SU-DHL-6 (cell line): ENCODE measurements around the gene RTF1.

Experiments
- H2AFZ ChIP-seq: fragments of 200-600 bp; sonication (generic); 2 replicates; pipeline ENCODE4 v1.6.1; 2014; ENCODE audit warnings: low read depth, mild to moderate bottlenecking, moderate library complexity, mixed read lengths, antibody characterized with exemption, low read length; ENCODE audit not compliant: severe bottlenecking
- H3F3A ChIP-seq: fragments of 200-600 bp; shearing (Covaris generic); 2 replicates; pipeline ENCODE4 v1.6.0; 2016; ENCODE audit warnings: antibody characterized with exemption, mild to moderate bottlenecking; ENCODE audit not compliant: insufficient read depth
- H3K27ac ChIP-seq: fragments of 200-600 bp; sonication (generic); 2 replicates; pipeline ENCODE4 v1.5.1; 2016; ENCODE audit warnings: low read depth, mild to moderate bottlenecking, low read length, moderate library complexity, mixed read lengths
- H3K27me3 ChIP-seq: fragments of 200-600 bp; sonication (generic), shearing (Covaris generic); 2 replicates; pipeline ENCODE4 v1.6.0; 2014; ENCODE audit warnings: mild to moderate bottlenecking, low read length
- H3K36me3 ChIP-seq: fragments of 200-600 bp; sonication (generic); 2 replicates; pipeline ENCODE4 v1.6.1; 2014; ENCODE audit warnings: mild to moderate bottlenecking, low read length, mixed read lengths
- H3K4me2 ChIP-seq: fragments of 300-600, 200-600 bp; shearing (Covaris generic), sonication (generic); 2 replicates; pipeline ENCODE4 v1.6.0; 2014; ENCODE audit warnings: low read length, low read depth, mild to moderate bottlenecking; ENCODE audit not compliant: poor library complexity, severe bottlenecking
- H3K4me3 ChIP-seq: fragments of 200-600 bp; sonication (generic); 2 replicates; pipeline ENCODE4 v1.5.1; 2014; ENCODE audit warnings: antibody characterized with exemption, low read length, mild to moderate bottlenecking, mixed read lengths; ENCODE audit not compliant: insufficient read depth, poor library complexity, severe bottlenecking
- H3K79me2 ChIP-seq: fragments of 200-600 bp; sonication (generic); 2 replicates; pipeline ENCODE4 v1.6.1; 2014; ENCODE audit warnings: mild to moderate bottlenecking, low read length, moderate library complexity; ENCODE audit not compliant: insufficient read depth
- H3K9ac ChIP-seq: fragments of 200-600 bp; sonication (generic); 2 replicates; pipeline ENCODE4 v1.7.0; 2014; ENCODE audit warnings: mild to moderate bottlenecking, low read length
- H3K9me2 ChIP-seq: fragments of 200-600 bp; sonication (generic); replicated peaks from 2 replicates; pipeline ENCODE4 v1.6.1; 2014; ENCODE audit warnings: low read length; ENCODE audit not compliant: insufficient read depth
- H3K9me3 ChIP-seq: fragments of 200-600 bp; sonication (generic); 2 replicates; pipeline ENCODE4 v1.6.1; 2014; ENCODE audit warnings: low read length, mixed read lengths; ENCODE audit not compliant: insufficient read depth
- H4K20me1 ChIP-seq: fragments of 200-600 bp; sonication (generic); 2 replicates; pipeline ENCODE4 v1.6.1; 2014; ENCODE audit warnings: low read depth, mild to moderate bottlenecking, antibody characterized with exemption, low read length, moderate library complexity, mixed read lengths
- EZH2phosphoT487 ChIP-seq: fragments of 200-600 bp; sonication (generic), shearing (Covaris generic); conservative IDR thresholded peaks from 2 replicates; pipeline ENCODE4 v1.6.1; 2018; ENCODE audit warnings: mild to moderate bottlenecking, antibody characterized with exemption, low read length, moderate library complexity, mixed read lengths
- TF ChIP-seq, protein P1 (sequence below): fragments of 200-600 bp; sonication (generic); IDR thresholded peaks from one replicate; pipeline ENCODE4 v1.5.1; 2017; ENCODE audit warnings: antibody characterized with exemption, mild to moderate bottlenecking, low read length, moderate library complexity; ENCODE audit not compliant: insufficient read depth, poor library complexity, severe bottlenecking

Gene RTF1

DNA sequence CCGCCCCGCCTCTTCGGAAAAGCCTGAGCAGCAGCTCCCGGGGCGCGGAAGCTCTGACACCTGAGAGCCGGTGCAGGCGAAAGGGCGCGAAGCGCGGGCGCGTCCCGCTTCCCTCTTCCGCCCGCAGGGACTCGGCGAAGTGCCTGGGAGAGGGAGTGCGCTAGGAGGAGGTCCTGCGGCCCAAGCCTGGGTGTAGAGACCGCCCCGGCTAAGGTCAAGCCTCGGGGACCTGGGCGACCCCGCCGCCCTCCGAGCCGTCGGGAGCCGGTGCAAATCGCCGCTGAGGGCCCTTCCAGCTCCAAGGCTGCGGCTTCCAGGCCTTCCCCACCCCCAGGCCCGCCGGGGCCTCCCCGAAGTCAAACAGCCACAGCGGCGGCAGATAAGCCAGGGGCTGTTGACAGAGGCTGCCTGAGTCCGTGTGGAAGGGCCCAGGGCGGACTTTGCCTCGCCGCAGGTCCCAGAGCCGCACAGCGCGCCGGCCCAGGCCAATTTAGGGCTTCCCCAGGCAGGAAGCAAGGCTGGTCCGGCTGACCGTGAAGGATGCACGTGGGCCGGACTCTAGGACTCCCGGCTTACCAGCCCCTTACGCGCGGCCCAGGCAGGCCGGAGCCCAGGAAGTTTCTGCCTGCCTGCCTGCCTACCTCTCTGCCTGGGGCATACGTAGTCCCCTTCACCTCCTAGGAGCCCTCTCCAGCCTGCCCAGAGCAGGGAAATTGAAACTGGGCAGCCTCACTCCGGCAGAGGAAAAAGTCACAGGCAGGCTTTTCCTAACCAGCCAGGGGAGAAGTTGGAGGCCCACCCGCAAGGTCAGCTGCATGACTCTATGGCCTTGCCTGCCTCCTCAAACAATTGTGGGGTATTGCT is 79.1 kb downstream of the RTF1 start:
- H3K4me3 ChIP-seq = no peak overlapping the region
- no peak overlapping the region for H2AFZ ChIP-seq
- H3K27ac ChIP-seq = no peak overlapping the region
- H3K27me3 ChIP-seq = no peaks in the 10 kb centered on the region
- H3K9ac ChIP-seq = no peak overlapping the region
- no peaks in the 10 kb centered on the region for H3K79me2 ChIP-seq
- H3K9me2 ChIP-seq = no peaks in the 10 kb centered on the region
- H4K20me1 ChIP-seq = no peaks in the 10 kb centered on the region; the same call in 1 of the 2 replicates
- no peaks in the 10 kb centered on the region for H3F3A ChIP-seq
- H3K4me2 ChIP-seq = no peak overlapping the region
- TF ChIP-seq, protein P1, sequence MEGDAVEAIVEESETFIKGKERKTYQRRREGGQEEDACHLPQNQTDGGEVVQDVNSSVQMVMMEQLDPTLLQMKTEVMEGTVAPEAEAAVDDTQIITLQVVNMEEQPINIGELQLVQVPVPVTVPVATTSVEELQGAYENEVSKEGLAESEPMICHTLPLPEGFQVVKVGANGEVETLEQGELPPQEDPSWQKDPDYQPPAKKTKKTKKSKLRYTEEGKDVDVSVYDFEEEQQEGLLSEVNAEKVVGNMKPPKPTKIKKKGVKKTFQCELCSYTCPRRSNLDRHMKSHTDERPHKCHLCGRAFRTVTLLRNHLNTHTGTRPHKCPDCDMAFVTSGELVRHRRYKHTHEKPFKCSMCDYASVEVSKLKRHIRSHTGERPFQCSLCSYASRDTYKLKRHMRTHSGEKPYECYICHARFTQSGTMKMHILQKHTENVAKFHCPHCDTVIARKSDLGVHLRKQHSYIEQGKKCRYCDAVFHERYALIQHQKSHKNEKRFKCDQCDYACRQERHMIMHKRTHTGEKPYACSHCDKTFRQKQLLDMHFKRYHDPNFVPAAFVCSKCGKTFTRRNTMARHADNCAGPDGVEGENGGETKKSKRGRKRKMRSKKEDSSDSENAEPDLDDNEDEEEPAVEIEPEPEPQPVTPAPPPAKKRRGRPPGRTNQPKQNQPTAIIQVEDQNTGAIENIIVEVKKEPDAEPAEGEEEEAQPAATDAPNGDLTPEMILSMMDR = no peak
- TF ChIP-seq EZH2phosphoT487 = no peak
- H3K9me3 ChIP-seq = no peaks in the 10 kb centered on the region
- H3K36me3 ChIP-seq = no peaks in the 10 kb centered on the region

DNA sequence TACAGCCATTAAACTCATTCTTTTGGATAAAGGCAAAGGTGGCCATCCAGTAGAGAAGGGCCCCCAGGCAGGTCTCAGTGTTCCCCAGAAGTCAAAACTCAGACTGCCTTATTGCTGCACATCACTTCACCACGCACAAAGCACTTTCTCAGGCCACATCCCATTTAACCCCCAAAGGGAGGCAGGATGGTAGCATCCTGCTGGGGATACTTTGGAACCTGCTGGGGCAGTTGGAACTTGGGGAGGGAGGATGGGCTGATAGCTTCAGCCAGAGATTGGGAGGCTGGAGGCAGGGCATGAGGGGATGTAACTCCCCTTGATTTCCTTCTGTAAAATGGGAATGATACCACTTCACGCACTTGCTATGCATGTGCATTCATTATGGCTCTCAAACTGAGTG is 81.8 kb downstream of the RTF1 start:
- Histone ChIP-seq H3K9me3 (no peaks in the 10 kb centered on the region), H3K36me3 (no peaks in the 10 kb centered on the region), H3K9ac (no peak overlapping the region), H4K20me1 (no peaks in the 10 kb centered on the region; the same call in 1 of the 2 replicates), H3K9me2 (no peaks in the 10 kb centered on the region), H3F3A (no peaks in the 10 kb centered on the region), H3K4me3 (no peak overlapping the region), H3K27me3 (no peaks in the 10 kb centered on the region), H2AFZ (no peak overlapping the region), H3K27ac (no peak overlapping the region), H3K79me2 (no peaks in the 10 kb centered on the region), H3K4me2 (no peak overlapping the region)
- TF ChIP-seq, protein P1 = no peak
- no peak for TF ChIP-seq EZH2phosphoT487

DNA sequence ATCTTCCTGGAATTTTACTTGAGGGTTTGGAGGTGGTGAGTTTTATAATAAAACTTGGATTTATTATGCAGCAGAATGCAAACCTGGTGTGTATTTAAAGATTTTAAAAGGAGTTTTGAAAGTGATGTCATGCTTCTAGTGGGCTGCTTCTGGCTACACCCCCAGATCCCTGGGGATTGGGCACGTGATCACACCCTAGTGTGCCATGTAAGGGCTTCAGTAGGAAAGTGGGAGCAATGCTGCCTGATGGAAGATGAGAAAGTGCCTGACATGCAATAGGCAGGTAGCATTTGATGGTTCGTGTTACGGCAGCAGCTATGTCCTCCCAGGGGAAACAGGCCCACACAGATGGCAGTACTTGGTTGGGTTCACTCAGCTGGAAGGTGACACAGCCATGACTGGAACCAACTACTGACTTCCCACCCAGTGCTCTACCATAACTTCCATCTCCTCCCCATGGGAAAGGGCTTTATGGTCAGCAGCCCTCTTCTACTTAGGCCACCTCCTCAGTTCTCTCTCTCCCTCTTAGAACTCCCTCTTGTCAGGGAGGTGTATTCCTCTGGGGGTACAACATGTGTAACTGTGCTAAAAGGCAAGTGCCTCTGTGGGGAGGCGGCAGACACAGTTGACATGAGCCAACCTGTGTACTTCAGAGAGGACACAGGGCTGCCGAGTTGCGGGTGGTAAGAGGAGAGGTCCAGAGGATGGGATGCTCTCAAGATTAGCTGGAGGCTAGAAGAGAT is 82.4 kb downstream of the RTF1 start:
- no peak overlapping the region for H3K4me3 ChIP-seq
- no peaks in the 10 kb centered on the region for H3K79me2 ChIP-seq
- no peaks in the 10 kb centered on the region for H3K36me3 ChIP-seq
- no peaks in the 10 kb centered on the region; the same call in 1 of the 2 replicates for H4K20me1 ChIP-seq
- H3K9me3 ChIP-seq = no peaks in the 10 kb centered on the region
- TF ChIP-seq EZH2phosphoT487 = no peak
- no peaks in the 10 kb centered on the region for H3F3A ChIP-seq
- H3K27ac ChIP-seq = no peak overlapping the region
- no peak overlapping the region for H3K9ac ChIP-seq
- no peaks in the 10 kb centered on the region for H3K9me2 ChIP-seq
- no peak overlapping the region for H2AFZ ChIP-seq
- H3K4me2 ChIP-seq = no peak overlapping the region
- H3K27me3 ChIP-seq = no peaks in the 10 kb centered on the region
